Glomerular endothelial cell (primary cell): Measurements from ENCODE around the gene CD72. TPM values are rescaled to one million over a fixed set of nuclear protein-coding genes. Genes with fewer than 3 reads are reported as not detected.
"Not testable (repeated sequence)": the region's sequence is repeated elsewhere in the genome, so short reads cannot be mapped to it uniquely, and the experiment has no call there.

ENCODE experiments used
- DNase-seq: peaks from one replicate; pipeline ENCODE4 v3.0.0-alpha.2; 2011; ENCODE audit warnings: low read depth, low spot score; ENCODE audit errors: extremely low read depth
- total RNA-seq: library from RNA; depleted of rRNA; stranded (reverse); fragments of >200 nt; gene quantifications from 2 replicates; pipeline ENCODE4 v1.2.3, GENCODE V29; 2015

CD72 gene
- total RNA-seq, 1 donor from 2014 or later: 1.3 TPM

- no peak for DNase-seq
Measured at GRCh38 chr9:35598866-35599590, 19.2 kb downstream of the CD72 start.

GRCh38 chr9:35596907-35597306, 21.3 kb downstream of the CD72 start:
- not testable (repeated sequence) for DNase-seq

- DNase-seq: no peak
Measured at GRCh38 chr9:35594471-35594870, 23.7 kb downstream of the CD72 start.

- no peak for DNase-seq
Measured at GRCh38 chr9:35593581-35593980, 24.6 kb downstream of the CD72 start.

- DNase-seq: not testable (repeated sequence)
Measured at GRCh38 chr9:35588506-35588905, 29.7 kb downstream of the CD72 start.

GRCh38 chr9:35584681-35585080, 33.5 kb downstream of the CD72 start:
- not testable (repeated sequence) for DNase-seq

- not testable (repeated sequence) for DNase-seq
Measured at GRCh38 chr9:35583521-35583920, 34.7 kb downstream of the CD72 start.

- not testable (repeated sequence) for DNase-seq
Measured at GRCh38 chr9:35579659-35580227, 38.5 kb downstream of the CD72 start.

- DNase-seq: no peak
Measured at GRCh38 chr9:35579130-35579529, 39.1 kb downstream of the CD72 start.

GRCh38 chr9:35577486-35577885, 40.7 kb downstream of the CD72 start:
- DNase-seq: no peak

- no peak for DNase-seq
Measured at GRCh38 chr9:35575478-35575877, 42.7 kb downstream of the CD72 start.

GRCh38 chr9:35574578-35575122, 43.6 kb downstream of the CD72 start:
- no peak for DNase-seq

GRCh38 chr9:35570709-35571504, 47.3 kb downstream of the CD72 start:
- DNase-seq: no peak

- DNase-seq: no peak
Measured at GRCh38 chr9:35569206-35569605, 49.0 kb downstream of the CD72 start.

- no peak for DNase-seq
Measured at GRCh38 chr9:35568196-35568595, 50.0 kb downstream of the CD72 start.

- no peak for DNase-seq
Measured at GRCh38 chr9:35566417-35566816, 51.8 kb downstream of the CD72 start.

- no peak for DNase-seq
Measured at GRCh38 chr9:35564658-35565061, 53.6 kb downstream of the CD72 start.

- no peak for DNase-seq
Measured at GRCh38 chr9:35563791-35564197, 54.4 kb downstream of the CD72 start.

- no peak for DNase-seq
Measured at GRCh38 chr9:35562895-35563780, 55.1 kb downstream of the CD72 start.

- DNase-seq: no peak
Measured at GRCh38 chr9:35561468-35562261, 56.5 kb downstream of the CD72 start.
